GM18519 (cell line): Measurements from ENCODE around the gene CHRD.
"Not testable (repeated sequence)": the region's sequence is repeated elsewhere in the genome, so short reads cannot be mapped to it uniquely, and the experiment has no call there.

Experiments
- ATAC-seq: cut with Tn5 transposase; IDR thresholded peaks from one replicate; pipeline ENCODE4 v1.9.1; 2021; ENCODE audit warnings: mild to moderate bottlenecking, moderate library complexity; ENCODE audit not compliant: unreplicated experiment, low FRiP score

Gene CHRD

DNA sequence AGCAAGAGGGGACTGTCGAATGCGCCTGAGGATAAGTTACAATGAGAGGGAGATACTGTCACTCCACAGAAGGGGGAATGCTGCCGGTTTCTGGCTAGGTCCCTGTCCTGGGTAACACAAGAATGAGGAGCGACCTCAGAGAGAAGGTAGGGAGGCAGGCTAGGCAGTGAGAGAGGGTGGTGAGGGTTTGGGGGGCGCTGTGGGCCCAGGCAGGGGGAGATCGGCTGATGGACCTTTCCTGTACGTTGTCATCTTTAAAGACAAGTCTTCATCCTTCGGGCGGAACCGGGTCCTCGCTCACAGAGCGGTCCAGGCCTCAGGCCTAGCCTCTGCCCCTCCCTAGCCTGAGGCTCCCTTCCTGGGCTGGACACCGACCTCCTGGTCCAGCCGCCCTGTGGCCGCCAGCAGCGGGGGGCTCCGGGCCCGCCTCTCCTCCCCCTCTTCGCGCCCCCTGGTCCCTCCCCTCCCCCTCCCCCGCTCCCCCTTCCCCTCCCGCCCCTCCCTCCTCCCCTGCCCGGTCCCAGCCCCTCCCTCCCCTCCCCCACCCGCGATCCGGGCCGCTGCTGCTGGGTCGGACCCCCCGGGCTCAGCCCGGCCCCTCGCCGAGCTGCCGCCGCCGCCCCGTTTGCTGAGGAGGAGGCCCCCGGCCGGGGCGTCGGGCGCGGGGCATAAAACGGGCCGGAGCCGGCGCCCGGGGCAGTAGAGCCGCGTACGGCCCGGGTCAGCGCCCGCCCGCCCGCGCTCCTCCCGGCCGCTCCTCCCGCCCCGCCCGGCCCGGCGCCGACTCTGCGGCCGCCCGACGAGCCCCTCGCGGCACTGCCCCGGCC lies at the start of gene CHRD:
TSS of gene CHRD (plus strand) at position 697 of the 827 bp plus-strand sequence. CDS start 265 bp downstream, outside the sequence.
- no peak for ATAC-seq

DNA sequence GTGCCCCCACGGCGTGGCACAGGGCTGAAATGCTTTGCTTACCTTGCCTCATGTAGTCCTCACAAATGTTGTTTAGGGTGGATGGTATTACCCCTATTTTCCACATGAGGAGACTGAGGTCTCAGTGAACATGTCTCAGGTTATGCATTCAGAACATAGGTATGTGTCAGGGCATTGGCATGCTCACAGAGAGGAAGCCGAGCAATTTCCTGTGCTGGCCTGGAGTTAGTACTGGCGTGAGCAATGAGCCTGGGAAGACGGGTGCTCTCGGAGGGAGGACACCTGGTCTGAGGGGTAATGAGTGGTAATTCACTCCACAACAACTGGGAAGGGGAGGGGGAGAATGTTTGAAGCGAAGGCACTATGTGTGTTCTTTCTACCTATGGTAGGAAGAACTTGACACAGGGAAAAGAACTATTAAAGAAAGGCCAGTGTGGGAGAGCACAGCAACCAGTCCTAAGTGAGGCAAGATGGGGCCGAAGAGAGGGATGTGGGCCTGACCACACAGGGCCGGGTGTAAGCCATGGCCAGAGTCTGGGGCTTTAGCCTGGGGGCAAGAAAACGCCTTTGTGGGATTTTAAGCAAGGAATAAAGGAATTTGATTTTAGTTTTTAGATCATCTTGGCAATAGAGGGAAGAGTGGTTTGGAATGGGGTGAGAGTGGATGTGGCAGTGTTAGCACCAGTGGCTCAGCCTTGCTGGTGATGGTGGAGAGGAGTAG lies 47.3 kb upstream of the CHRD start:
- ATAC-seq = no peak

DNA sequence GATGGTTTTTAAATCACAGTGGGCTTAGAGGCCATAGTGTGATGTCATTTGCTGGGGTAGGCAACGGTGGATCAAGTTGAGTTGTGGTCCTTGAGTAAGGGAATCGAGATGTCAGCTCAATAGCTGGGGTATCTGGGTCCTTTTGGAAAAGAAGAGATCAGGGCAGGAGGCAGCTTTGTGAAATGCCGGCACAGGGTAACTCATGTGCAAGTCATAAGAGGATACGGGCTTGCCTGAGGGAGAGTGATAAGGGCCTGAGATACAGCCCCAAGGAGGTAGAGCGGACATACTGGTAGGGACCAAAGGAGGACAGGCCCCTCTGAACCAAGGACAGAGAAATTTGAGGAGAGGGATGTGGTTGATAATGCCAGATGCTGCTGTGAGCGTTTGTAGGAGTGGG lies 46.7 kb upstream of the CHRD start:
- ATAC-seq = no peak

DNA sequence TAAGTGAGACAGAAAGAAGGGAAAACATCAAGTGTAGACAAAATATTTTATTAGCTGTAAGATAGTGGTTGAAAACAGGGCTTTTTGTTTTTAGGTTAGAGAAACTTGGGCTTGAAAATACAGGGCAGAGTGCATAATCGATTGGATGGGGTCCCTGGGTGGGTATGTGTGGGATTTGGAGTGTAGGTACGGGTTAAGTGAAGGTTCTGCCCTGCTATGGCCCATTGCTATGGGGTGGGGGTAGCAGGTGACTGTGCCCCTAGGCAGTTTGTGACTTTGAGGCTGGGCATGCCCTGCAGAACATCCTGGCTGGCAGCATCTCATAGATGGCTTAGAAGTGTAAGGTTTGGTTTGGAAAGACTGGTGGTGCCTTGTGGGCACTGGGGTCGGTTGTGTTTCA lies 46.2 kb upstream of the CHRD start:
- no peak for ATAC-seq

DNA sequence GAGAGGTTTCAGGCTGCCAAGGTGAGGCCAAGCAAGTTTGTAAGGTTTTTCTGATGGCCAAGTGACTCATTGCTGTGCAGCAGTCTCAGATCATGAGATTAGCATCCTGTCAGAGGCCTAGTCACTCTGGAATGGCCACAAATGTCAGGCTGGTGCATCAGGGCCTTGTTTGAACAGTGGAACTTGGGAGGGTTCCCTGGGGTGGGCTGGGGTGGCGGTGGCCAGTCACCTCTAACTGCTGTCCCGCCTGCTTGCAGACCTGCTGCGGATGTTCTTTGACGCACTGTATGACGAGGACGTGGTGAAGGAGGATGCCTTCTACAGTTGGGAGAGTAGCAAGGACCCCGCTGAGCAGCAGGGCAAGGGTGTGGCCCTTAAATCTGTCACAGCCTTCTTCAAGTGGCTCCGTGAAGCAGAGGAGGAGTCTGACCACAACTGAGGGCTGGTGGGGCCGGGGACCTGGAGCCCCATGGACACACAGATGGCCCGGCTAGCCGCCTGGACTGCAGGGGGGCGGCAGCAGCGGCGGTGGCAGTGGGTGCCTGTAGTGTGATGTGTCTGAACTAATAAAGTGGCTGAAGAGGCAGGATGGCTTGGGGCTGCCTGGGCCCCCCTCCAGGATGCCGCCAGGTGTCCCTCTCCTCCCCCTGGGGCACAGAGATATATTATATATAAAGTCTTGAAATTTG lies 45.2 kb upstream of the CHRD start:
- no peak for ATAC-seq

DNA sequence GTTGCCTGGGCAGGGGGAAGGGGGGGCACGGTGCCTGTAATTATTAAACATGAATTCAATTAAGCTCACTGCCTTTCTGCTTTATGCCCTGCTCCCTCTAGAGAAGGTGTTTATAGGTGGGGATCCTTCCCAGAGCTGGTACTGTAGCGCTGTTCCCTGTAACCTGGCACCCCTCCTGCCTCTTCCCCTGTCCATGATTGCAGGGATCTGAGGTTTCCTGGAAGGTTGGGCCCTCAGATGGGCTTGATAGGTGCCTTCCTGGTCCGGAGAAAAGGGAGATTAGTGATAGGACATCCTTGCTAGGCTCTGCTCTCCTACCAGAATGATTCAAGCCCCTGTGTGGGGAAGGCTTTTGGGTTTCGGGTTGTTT lies 44.6 kb upstream of the CHRD start:
- no peak for ATAC-seq

DNA sequence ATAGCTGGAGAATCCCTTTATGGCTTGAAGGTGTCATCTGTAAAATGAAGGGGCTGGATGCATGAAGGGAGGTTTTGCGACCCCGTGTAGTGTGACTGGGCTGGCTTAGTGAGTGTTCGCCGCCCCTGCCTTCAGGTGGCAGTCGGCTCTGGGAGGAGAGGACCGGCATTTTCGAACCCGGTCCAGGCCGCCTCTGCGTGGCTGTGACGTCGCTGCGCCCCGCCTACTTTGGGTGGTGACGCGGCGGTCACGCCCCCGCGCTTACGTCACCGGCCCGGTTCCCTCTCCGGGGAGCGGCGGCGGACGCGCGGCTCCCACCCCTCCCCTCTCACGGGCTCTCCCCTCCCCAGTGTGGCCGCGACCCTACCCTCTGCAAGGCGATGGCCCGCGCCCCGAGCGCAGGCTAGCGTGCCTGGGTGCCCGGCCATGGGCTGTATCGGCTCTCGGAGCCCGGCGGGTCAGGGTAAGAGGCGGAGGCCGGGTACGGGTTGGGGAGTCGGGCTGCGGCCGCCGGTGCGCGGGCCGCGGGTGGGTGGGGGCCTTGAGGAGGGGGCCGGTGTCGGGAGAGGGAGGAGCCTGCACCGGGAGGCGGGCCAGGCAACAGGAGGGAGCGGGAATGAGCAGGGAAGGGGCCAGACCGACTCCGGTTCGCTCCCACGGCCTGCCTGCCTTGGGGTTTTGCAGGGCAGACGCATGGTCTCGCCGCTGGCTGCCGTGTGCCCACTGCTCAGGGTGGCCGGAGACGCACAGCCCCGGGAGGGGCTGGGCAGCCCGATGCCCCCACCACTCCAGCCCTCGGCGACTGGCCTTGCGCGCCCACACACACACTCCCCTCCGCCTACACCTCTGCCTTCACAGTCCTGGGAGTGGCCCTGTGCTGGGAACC lies 44.0 kb upstream of the CHRD start:
- ATAC-seq = peak; percentile 49

DNA sequence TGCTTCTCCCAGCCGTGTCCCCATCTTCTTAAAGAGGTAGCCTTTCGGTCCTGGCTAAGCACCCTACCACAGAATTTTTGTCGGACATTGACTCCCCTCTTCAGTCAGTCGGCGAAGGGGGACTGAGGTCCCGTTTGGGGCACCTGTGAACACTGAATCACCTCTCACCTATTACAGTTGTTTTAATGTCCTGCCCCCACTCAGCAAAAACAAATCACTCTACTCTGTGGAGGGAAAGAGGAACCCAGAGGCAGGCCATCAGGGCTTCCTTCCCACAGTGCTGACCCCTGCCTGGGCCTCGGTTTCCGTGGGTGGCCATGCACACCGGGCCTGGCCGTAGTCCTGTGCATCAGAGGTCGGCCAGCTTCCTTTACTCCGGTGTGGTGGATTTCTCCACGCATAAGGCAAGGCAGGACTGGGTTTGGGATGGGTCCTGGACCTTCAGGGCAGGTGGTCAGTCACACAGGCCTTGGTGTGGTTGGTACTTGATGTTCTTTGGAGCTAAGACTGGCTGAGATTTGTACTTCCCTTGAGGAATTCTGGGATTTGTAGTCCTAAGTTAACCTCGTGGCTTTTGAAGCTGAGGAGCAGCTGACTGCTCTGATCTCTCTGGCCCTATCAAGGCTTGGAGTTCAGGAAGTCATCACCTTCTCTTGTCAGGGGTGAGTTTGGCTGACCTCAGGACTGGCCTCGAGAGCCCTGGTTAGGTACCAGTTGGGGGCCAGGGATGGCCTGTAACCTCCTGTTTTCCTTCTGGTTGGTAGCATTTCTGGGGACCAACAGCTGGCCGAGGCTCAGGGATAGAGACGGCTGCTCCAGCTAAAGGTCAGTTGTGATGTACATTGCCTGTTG lies 43.1 kb upstream of the CHRD start:
- no peak for ATAC-seq

DNA sequence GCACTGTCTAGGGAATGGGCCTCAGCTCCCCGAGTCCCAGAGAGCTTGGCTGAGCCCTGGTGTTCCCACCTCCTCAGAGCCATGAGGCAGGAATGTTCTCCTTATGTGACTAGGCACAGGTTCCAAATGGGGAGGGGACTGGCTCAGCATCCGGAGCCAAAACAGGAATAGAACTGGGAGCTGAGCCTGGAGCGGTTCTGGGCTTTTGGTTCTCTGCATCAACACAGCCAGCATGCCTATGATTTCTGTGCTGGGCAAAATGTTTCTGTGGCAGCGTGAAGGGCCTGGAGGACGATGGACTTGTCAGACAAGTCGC lies 42.5 kb upstream of the CHRD start, which contains the start of gene FAM131A:
TSS of gene FAM131A (plus strand) at position 202 of the 316 bp plus-strand sequence. CDS start at position 233, 31 bp downstream.
- ATAC-seq = no peak

DNA sequence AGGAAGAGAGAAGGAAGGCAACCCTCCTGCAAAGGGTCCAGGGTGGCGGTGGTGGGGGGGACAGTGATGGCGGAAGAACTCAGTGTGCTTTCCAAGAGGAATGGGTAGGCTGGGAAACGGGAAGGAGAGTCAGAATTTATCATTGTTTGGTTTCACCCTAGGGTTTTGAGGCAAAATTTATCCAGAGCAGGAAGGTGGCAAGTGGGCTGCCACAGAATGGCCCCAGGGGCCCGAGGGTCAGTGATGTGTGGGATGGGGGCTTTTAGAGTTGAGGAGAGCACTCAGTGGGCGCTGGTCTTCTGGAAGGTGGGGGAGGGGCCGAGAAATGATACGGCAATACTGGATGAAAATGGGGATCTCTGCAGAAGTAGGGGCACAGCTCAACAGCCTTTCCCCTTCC lies 41.9 kb upstream of the CHRD start:
- no peak for ATAC-seq

DNA sequence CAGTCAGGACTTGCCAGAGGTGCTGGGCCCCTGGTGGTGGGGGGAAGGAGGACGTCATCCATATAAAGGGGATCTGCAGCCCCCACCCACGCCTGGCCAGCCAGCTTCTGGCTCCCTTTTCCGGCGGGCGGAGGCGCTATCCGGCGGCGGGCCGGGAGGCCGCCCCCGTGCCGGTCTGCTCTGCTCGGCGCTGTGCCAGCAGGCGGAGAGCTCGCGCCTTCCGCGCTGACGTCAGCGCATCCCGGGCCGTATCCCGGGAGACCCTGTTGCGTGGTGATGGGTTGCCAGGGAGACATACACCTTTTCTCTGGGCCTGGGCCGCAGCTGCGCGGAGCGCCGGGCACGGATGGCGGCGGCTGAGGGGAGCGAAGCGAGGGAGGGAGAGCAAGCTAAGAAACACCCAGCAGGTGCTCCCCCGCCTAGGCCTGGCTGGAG lies 41.3 kb upstream of the CHRD start:
- ATAC-seq = no peak

DNA sequence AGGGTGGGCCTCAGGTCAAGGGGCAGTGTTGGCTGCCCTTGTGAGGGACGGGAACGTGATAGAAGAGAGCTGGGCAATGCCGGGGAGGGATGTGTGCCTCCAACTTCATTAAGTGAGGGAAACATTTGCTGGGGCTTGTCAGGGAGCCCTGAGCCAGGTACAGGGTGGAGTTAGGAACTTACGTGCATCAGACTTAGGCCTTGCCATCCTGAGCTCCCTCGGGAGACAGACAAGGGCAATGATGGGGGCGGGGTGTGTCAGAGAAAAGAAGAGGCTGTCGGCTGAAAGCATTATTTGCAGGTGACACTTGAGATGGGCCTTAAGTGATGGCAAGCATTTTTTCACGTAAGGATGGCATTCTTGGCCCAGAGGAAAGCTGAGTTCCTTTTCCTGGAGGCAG lies 40.9 kb upstream of the CHRD start:
- ATAC-seq = no peak

DNA sequence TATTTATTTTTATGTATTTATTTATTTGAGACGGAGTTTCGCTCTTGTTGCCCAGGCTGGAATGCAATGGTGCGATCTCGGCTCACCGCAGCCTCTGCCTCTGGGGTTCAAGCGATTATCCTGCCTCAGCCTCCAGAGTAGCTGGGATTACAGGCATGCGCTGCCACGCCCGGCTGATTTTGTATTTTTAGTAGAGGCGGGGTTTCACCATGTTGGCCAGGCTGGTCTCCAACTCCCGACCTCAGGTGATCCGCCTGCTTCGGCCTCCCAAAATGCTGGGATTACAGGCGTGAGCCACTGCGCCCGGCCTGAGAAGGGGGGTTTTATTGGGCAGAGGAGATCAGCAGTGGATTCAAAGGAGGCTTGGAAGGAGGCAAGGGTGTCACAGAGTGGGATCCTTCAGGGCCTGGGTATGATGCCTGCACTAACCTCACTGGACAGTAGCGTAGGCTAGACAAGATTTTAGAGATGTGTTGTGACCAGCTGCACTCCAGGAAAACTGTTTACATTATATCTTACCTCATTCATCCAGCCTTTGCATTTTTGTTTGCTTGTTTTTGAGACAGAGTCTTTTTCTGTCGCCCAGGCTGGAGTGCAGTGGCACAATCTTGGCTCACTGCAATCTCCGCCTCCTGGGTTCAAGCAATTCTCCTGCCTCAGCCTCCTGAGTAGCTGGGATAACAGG lies 40.3 kb upstream of the CHRD start:
- ATAC-seq = not testable (repeated sequence)

DNA sequence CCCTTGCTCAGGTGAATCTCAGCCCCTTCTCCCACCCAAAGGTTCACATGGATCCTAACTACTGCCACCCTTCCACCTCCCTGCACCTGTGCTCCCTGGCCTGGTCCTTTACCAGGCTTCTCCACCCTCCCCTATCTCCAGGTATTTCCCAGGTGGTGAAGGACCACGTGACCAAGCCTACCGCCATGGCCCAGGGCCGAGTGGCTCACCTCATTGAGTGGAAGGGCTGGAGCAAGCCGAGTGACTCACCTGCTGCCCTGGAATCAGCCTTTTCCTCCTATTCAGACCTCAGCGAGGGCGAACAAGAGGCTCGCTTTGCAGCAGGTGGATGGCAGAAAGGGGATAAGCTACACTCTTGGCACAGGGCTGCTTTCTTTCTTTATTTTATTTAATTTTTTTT lies 37.9 kb upstream of the CHRD start:
- ATAC-seq = no peak

DNA sequence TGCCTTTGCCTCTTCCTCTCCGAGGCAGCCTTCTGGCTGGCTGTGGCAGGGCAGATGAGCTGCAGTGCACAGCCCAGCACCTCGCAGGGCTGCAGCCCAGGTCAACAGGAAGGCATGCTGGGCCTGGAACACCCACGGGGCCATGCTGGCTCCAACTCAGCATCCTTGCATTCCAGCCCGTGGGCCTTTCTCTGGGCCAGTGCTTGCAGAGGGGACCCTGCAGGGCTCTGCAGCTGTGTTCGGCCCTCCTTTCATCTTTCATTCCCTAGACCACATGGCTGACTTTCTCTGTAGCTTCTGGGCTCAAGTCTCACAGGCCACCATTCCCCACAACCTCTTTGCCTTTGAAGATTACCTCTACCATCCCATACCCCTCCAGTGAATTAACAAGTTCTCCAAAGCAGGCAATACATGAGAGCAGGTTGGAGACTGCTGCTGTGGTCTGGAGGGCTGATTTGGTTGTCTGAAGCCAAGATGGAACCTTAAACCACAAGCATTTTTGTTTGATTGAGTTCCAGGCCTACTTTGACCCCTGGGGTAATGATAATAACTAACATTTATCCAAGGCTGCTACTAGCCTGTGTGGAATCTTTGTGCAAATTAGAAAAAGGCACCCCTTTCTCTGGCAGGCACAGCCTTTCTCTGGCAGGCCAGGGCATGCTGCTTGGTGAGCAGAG lies 36.5 kb upstream of the CHRD start:
- no peak for ATAC-seq

DNA sequence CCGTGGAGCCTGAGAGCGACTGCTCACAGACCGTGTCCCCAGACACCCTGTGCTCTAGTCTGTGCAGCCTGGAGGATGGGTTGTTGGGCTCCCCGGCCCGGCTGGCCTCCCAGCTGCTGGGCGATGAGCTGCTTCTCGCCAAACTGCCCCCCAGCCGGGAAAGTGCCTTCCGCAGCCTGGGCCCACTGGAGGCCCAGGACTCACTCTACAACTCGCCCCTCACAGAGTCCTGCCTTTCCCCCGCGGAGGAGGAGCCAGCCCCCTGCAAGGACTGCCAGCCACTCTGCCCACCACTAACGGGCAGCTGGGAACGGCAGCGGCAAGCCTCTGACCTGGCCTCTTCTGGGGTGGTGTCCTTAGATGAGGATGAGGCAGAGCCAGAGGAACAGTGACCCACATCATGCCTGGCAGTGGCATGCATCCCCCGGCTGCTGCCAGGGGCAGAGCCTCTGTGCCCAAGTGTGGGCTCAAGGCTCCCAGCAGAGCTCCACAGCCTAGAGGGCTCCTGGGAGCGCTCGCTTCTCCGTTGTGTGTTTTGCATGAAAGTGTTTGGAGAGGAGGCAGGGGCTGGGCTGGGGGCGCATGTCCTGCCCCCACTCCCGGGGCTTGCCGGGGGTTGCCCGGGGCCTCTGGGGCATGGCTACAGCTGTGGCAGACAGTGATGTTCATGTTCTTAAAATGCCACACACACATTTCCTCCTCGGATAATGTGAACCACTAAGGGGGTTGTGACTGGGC lies 35.1 kb upstream of the CHRD start:
- ATAC-seq = no peak

DNA sequence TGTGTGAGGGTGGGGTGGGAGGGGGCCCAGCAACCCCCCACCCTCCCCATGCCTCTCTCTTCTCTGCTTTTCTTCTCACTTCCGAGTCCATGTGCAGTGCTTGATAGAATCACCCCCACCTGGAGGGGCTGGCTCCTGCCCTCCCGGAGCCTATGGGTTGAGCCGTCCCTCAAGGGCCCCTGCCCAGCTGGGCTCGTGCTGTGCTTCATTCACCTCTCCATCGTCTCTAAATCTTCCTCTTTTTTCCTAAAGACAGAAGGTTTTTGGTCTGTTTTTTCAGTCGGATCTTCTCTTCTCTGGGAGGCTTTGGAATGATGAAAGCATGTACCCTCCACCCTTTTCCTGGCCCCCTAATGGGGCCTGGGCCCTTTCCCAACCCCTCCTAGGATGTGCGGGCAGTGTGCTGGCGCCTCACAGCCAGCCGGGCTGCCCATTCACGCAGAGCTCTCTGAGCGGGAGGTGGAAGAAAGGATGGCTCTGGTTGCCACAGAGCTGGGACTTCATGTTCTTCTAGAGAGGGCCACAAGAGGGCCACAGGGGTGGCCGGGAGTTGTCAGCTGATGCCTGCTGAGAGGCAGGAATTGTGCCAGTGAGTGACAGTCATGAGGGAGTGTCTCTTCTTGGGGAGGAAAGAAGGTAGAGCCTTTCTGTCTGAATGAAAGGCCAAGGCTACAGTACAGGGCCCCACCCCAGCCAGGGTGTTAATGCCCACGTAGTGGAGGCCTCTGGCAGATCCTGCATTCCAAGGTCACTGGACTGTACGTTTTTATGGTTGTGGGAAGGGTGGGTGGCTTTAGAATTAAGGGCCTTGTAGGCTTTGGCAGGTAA lies 34.3 kb upstream of the CHRD start:
- no peak for ATAC-seq
